NCI-H748 treated with DMSO at 0.1 percent for 48 hours (cell line): Measurements from ENCODE around the gene CLDN11.
A peak's percentile ranks its signal among the peaks of the same experiment; 100 is the strongest.

Experiments
- DNase-seq: peaks from one replicate; lab custom pipeline; 2025; lab: John Stamatoyannopoulos, UW

Gene CLDN11

DNA sequence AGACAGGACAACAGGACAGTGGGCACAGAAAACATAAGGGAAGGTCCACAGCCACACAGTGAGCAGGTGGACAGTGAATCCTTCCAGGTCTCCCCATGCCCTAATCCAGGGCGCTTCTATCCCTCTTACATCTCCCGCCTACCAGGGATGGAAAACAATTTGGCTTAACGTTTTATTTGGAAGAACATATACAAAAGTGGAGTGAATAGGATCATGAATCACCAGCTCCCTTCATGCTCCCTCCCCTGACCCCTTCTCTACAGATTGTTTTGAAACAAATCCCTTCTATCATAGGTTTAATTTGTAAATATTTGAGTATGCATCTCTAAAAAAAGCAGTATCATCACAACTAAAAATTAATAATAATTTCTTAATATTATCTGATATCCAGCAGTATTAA is 52.5 kb downstream of the CLDN11 start:
- DNase-seq = peak; percentile 8

DNA sequence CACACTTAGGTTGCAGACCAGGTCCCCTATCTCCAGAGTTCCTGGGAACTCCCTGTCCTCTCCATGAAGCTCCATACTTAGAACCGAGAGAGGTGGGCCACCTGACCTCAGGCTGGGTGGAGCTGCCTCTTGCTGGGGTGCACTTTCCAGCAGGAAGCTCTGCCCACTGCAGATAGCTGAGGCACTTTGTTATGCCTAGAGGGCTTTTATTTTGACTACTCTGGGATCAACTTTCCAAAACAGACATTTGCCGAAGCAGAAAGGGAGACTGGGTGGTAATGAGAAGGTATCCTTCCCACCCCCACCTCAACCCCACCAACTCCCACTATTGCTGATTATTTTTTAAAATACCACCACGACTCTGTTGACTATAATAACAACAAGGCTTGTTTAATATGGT is 54.7 kb downstream of the CLDN11 start:
- DNase-seq = no peak

DNA sequence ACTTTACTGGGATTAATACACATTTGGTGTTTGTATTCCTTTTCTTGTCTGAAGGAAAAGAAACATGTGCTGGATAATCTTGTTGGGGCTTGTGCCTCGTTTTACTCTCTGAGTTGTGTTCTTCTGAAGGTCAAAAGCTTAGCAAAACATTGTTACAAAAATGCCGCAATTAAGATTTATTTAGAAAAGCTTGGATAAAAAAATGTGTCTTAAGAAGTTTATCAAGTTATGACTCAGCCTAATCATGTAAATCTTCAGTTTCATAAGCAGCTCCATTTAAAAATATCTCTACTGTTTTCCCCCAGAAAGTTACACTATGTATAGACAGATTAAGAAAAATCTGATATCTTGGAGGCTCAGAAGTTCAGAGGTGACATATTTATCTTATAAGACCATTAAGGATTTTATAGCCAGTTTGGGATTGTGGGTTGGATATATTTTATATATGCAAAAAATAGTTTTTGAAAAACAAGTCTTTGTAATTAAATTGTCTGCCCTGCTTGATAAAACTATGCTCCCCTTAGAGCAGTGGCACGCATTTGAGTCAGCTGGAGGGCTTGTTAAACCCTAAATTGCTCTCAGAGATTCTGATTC is 56.5 kb downstream of the CLDN11 start:
- DNase-seq = no peak

DNA sequence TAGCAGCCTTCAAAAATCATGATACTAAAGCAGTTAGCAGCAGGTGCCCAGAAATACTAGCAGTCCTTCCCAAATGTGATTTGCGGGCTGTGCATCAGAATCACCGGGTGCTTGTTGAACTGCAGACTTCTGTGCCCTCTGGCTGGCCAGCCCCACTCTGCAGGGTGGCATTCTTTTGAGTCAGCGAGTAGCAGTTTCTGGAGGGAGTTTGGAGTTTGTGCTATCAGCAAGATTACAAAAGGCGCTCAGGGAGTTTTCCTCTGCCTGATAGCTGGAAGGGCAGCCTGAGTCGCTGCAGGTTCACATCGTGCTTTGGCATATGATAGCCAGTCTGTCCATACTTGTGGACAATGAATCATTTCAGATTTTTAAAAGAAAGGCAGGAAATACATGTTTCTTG is 57.6 kb downstream of the CLDN11 start:
- DNase-seq = no peak

DNA sequence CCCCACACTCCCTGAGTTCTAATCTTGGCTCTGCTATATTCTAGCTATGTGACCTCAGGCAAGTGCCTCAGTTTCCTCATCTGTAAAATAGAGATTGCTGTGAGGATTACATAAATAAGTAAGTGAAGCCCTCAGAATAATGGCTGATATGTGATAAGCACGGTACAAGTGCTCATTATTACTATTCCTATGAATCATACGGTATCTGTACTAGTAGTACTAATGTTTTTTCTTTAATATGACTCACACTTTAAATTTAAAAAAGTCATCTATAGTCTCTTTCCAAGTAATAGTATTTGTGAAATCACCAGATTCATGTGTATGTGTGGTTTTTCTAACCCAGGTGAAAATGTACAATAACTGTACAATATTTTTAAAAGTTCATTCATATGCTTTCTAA is 58.7 kb downstream of the CLDN11 start:
- DNase-seq = no peak

DNA sequence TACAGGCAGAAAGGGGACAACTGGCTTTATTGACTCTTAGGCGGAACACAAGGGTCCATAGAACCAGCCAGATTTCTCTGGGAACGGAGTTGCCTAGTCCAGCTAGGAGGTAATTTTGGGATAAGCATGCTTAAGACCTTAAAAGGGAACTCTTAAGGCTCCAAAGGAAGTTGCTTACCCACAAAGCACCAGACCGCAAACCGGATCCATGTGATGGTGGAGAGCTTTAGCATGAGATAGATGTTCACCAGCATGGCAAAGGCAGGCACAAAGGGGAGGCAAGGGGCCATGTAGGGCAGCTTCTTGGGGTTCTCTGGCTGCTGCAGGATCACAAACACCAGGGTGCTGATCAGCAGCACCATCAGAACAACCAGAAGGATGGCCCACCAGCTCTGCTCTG is 61.4 kb downstream of the CLDN11 start:
- no peak for DNase-seq

DNA sequence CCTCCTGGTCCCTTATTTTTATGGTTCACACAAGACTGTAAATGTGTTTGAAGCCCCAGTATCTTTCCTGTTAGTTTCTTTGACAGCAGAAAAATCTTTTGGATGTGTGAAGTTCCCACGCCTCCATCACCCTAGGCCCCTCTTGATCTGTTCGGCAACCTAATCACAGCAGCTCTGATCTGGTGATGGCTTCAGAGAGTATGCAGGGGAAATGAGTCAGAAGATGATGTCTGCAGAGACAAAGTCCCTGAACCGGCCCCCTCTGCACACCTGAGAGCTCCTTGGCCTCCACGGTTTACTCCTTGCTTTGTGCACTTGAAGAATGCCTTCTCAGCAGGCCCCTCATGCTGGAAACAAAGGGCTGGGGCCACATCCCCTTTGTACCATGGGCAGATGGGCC is 63.5 kb downstream of the CLDN11 start:
- no peak for DNase-seq

DNA sequence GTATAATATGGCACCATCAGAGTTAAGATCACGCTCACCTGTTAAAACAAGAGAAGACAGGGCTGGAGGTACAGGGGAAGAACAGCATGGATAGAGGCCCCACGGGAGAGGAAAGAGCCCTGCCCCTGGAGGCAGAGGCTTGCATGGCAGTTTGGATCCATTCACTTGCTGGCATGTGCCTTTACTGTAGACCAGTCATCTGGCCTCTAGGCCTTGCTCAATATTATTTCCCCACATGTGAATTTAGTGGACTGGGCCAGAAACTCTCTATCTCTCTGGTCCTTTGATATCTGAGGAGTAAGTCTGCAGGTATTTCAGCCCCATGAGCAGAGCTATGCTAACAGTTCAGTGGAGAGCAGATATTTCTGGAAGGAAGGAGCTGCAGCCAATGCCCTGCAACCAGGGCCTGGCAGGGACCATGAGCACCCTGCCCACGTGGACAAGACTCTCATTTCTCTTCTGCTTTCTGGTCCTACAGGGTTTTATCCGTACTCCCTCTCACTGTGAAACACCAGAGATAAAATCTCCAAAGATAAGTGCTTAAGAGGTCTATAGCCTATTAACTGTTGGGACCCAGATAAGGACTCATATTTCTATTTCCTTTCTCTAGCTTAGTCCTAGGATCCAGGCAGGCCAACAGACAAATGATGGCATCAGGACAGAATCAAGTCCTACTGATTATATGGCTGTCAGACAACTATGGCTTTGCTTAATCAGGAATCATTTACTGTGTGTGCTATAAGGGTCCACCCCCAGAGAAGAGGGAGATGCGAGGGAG is 65.0 kb downstream of the CLDN11 start:
- no peak for DNase-seq
